KG1 (cell line): ENCODE data around the gene OR4L1.
"Not testable (repeated sequence)": the region's sequence is repeated elsewhere in the genome, so short reads cannot be mapped to it uniquely, and the experiment has no call there.

Experiments
- DNase-seq: peaks from one replicate; lab custom pipeline; 2025; lab: John Stamatoyannopoulos, UW

The OR4L1 gene

GRCh38 chr14:20059745-20060144, at the start of gene OR4L1:
Gene OR4L1 (plus strand): TSS chr14:20060045. CDS start chr14:20060045, 0 bp downstream.
- DNase-seq = no peak

GRCh38 chr14:20019257-20019865, 40.5 kb upstream of the OR4L1 start, which contains the start of gene OR4K14:
Gene OR4K14 (minus strand): TSS chr14:20019307. CDS start chr14:20015193, 4,114 bp downstream.
- DNase-seq = no peak

GRCh38 chr14:20031058-20031457, 28.8 kb upstream of the OR4L1 start:
- DNase-seq = no peak

- DNase-seq = no peak
Measured at GRCh38 chr14:20035449-20035848, 24.4 kb upstream of the OR4L1 start.

GRCh38 chr14:20035938-20036337, 23.9 kb upstream of the OR4L1 start, which contains the start of gene OR4K13:
Gene OR4K13 (minus strand): TSS chr14:20036038. CDS start chr14:20034758, 1,280 bp downstream.
- DNase-seq = no peak

GRCh38 chr14:20044243-20044642, 15.6 kb upstream of the OR4L1 start:
- DNase-seq = no peak

- no peak for DNase-seq
Measured at GRCh38 chr14:20048202-20048601, 11.6 kb upstream of the OR4L1 start.

- DNase-seq = no peak
Measured at GRCh38 chr14:20092050-20092449, 32.2 kb downstream of the OR4L1 start.

GRCh38 chr14:20093442-20093841, 33.6 kb downstream of the OR4L1 start:
- no peak for DNase-seq

- DNase-seq = not testable (repeated sequence)
Measured at GRCh38 chr14:20098926-20099770, 39.3 kb downstream of the OR4L1 start.

- no peak for DNase-seq
Measured at GRCh38 chr14:20110438-20110837, 50.6 kb downstream of the OR4L1 start, which contains the start of gene OR4K17. Gene OR4K17 (plus strand): TSS chr14:20110739. CDS start chr14:20117500, 6,761 bp downstream.
